COLO668 (cell line): ENCODE measurements around the gene LRIG1.

Source experiments
- DNase-seq: peaks from one replicate; lab custom pipeline; 2025; ENCODE audit not compliant: unreplicated experiment; lab: John Stamatoyannopoulos, UW

The LRIG1 gene

GRCh38 chr3:66366747-66367146 lies 134.1 kb downstream of the LRIG1 start:
- no peak for DNase-seq

- DNase-seq = no peak
Observed at GRCh38 chr3:66365080-66365479, 135.7 kb downstream of the LRIG1 start.

DNA sequence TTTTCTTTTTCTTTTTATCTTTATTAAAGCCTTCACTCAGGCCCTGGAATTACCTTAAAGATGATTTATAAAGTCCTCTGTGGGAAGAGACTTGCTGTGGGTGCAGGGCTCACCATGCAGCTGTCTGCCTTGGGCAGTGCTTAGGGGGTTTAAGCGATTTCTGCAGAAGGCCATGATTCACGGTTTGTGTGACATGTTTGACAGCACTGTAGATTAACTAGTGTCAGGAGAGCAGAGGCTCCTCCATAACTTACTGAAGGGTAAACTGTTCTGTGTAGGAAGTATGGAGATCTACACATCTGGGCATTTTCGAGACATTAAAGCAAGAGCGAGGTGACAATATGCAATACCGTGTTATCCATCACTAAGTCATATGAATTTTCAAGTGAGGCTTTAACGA lies 137.7 kb downstream of the LRIG1 start:
- DNase-seq = no peak

DNA sequence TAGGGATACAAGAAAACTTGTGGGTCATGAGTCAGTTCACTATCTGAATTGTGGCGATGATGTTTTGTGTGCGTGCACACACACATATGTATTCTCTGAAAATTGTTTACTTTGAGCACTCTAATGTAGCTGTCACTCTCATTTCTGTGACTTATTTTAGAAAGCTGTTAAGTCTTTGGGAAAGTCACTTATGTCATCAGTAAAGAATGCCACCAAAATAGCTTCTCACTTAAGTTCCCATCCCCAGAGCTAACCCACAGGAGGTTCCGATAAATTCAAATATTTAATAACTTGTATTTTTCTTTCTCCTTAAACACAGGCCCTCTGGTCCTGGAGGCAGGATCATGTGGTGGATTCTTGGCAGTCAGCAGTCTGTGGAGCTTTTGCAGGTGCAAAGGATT lies 138.3 kb downstream of the LRIG1 start:
- DNase-seq = no peak

DNA sequence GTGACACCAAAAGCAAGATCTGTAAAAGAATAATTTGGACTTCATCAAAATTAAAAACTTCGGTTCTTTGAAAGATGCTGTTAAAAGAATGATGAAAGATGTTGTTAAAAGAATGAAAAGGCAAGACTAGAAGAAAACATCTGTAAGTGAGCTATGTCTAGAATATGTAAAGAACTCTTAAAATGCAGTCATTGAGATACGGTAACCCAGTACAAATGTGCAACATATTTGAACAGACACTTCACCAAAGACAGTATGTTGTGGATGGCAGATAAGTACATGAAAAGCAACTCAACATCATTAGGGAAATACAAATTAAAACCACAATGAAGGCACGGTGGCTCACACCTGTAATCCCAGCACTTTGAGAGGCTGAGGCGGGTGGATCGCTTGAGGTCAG lies 139.5 kb downstream of the LRIG1 start:
- no peak for DNase-seq

- no peak for DNase-seq
Observed at GRCh38 chr3:66355997-66356396, 144.8 kb downstream of the LRIG1 start.

GRCh38 chr3:66355394-66355793 lies 145.4 kb downstream of the LRIG1 start:
- DNase-seq = no peak

- no peak for DNase-seq
Observed at GRCh38 chr3:66354001-66354400, 146.8 kb downstream of the LRIG1 start.

- DNase-seq = no peak
Observed at GRCh38 chr3:66353530-66353929, 147.3 kb downstream of the LRIG1 start.

DNA sequence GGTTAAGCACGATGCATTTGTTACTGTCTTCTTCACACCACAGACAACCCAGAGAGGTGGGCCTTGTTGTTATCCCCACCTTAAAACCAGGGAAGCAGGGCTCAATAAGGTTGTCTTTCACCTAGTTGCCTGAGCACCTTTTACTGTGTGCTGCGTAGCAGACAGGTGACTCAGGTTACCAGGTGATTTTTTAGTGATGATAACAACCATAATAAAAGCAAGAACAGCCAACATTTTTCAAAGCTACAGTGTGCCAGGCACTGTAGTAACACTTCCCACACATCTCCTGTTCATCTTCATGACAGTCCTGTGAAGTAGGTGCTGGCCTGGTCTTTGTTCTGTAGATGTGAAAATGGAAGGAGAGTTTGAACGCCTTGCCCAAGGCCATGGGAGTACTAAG lies 147.8 kb downstream of the LRIG1 start:
- no peak for DNase-seq

- DNase-seq = no peak
Observed at GRCh38 chr3:66350601-66351000, 150.2 kb downstream of the LRIG1 start.

- DNase-seq = no peak
Observed at GRCh38 chr3:66348704-66349103, 152.1 kb downstream of the LRIG1 start.

DNA sequence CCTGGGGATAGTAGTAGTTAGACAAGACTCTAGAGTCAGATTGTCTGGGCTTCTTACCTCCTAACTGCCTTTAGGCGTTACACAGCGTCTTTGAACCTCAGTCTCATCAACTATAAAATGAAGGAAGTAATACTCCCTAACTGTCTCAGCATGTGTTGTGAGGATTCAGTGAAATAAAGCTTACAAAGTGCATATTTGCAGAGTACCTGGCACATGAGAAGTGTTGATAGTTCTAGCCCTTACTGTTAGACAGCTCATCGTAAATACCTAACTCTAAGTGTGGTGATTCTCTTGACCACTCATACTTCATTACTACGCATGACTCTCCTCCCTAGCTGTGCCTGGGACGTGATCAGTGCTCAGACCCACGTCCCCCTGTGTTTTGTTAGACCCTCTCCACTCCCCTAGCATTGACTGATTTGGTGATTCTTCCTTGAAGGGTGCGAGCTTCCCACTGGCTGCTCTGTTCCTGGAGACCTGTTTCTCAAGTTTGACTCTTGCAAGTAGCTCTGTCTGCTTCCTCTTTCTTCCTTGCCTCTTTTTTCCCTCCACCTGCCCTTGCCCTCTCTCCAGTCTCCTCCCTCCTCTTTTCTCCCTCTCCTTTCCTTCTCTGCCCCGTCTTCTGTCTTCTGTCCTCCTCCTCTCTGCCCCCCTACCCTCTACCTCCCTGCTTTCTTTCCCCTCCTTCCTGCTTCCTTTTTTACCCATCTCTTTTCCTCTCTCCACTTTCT lies 155.8 kb downstream of the LRIG1 start:
- no peak for DNase-seq

DNA sequence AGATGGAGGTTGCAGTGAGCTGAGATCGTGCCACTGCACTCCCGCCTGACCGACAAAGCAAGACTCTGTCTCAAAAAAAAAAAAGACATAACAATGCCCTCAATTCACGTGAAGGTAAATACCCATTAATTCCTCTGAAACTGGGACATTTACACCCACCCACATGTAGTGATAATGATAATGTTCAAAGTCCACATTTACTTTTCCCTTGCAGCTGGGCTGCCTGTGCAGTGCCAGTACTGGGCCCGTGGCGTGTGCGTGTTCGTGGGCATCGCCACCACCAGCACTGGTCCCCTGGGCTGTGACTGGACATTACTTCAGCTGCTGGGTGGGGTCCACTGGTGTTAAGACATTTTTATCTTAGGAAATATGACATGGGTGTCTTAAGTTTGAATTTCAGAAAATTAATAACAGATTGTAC lies 156.4 kb downstream of the LRIG1 start:
- DNase-seq = peak; percentile 2

GRCh38 chr3:66342717-66343356 lies 158.0 kb downstream of the LRIG1 start:
- no peak for DNase-seq

GRCh38 chr3:66338927-66339326 lies 161.9 kb downstream of the LRIG1 start:
- no peak for DNase-seq

DNA sequence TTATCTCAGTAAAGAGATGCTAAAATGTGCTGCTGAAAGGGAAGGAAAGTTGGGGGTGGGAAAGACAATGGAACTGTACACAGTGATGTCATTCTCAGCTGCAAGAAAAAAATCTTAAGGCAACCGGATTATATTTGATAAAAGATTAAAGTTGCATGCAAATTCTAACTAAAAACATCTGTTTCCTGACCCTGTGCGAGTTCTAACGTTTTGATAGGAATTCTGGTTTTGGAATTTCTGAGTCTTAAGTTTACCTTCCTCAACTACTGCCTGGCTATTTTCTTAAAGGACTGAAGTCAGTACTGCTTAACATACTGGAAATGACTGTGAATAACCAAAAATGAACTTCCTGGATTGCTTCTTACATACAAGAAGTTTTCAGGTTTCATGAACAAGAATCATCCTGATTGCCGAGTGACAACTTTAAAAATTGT lies 164.5 kb downstream of the LRIG1 start:
- DNase-seq = no peak

DNA sequence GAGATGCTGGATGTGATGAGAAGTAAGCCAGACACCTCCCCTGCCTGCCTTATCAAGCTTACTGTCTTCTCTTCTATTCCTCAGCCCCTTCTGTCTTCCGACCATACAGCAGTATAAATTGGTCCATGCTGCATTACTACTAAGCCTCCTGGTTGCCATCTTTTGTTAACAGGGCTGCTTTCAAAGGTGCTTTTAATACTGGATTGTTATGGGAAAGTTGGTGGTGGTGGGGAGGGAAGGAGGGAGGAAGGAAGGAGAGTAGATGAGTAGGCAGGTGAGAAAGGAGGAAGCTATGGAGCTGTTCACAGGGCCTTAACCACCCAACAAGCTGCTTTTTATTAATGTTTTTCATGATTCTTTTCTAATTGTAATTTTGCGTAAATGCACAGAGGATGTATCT lies 165.2 kb downstream of the LRIG1 start:
- no peak for DNase-seq
